Right kidney (tissue), 1 donor: ENCODE measurements around the gene RBFOX2.

ENCODE experiments used
- DNase-seq: peaks from one replicate; pipeline ENCODE4 v3.0.0-alpha.2; 2016

Gene RBFOX2

DNA sequence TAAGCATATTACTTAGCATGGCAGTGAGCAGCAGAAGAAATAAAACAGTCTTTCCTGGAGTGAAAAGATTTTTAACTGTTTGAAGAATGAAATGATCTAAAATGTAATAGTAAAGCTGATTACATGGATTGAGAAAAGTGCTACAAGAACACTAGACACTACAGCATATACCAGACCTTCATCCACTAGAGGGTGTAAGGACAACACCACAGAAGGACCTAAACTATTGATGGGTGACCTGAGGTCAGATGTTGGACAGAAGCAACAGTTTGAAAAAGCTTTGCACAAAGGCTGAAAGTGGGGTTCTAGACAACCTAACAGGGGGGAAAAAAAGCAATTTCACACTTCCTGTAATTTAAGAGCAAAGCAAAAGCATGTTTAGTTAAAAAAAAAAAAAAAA is 97.7 kb downstream of the RBFOX2 start:
- DNase-seq = peak; percentile 8

- DNase-seq = no peak
These were observed 100.3 kb downstream of the RBFOX2 start for GRCh38 chr22:35928285-35928798.

GRCh38 chr22:35923026-35923425 is 105.6 kb downstream of the RBFOX2 start:
- DNase-seq = no peak

- peak; percentile 29 for DNase-seq
These were observed 106.8 kb downstream of the RBFOX2 start for GRCh38 chr22:35921777-35922176.

GRCh38 chr22:35921044-35921443 is 107.6 kb downstream of the RBFOX2 start:
- no peak for DNase-seq

GRCh38 chr22:35919002-35919542 is 109.6 kb downstream of the RBFOX2 start:
- DNase-seq = no peak

DNA sequence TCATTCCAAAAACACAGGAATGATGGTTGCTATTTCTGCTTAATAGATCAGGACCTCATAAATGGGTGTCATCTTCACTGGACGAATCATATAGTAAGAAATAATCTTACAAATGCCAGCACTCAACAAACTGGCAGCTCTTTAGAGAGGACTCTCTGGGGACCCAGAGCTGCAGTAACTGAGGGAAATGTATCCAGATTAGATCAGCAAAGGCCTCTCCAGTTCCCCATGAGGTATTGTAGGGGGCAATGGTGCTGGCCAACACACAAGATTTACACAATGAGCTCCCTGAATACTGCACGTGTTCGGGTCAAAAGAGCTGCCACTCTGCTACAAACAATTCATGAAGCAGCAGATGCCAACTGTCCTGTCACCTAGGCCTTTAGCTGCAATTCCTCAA is 110.2 kb downstream of the RBFOX2 start:
- DNase-seq = no peak

GRCh38 chr22:35917651-35918050 is 111.0 kb downstream of the RBFOX2 start:
- no peak for DNase-seq

GRCh38 chr22:35915477-35916013 is 113.1 kb downstream of the RBFOX2 start:
- DNase-seq = peak; percentile 51

GRCh38 chr22:35914665-35915476 is 113.8 kb downstream of the RBFOX2 start:
- peak; percentile 72 for DNase-seq

GRCh38 chr22:35914357-35914664 is 114.3 kb downstream of the RBFOX2 start:
- peak; percentile 39 for DNase-seq

GRCh38 chr22:35913925-35914324 is 114.7 kb downstream of the RBFOX2 start:
- DNase-seq = no peak

- DNase-seq = no peak
These were observed 116.0 kb downstream of the RBFOX2 start for GRCh38 chr22:35912658-35913057.

GRCh38 chr22:35911877-35912276 is 116.7 kb downstream of the RBFOX2 start:
- DNase-seq = no peak

GRCh38 chr22:35910926-35911325 is 117.7 kb downstream of the RBFOX2 start:
- no peak for DNase-seq

- no peak for DNase-seq
These were observed 118.4 kb downstream of the RBFOX2 start for GRCh38 chr22:35910003-35910769.

- DNase-seq = no peak
These were observed 122.7 kb downstream of the RBFOX2 start for GRCh38 chr22:35905894-35906293.

DNA sequence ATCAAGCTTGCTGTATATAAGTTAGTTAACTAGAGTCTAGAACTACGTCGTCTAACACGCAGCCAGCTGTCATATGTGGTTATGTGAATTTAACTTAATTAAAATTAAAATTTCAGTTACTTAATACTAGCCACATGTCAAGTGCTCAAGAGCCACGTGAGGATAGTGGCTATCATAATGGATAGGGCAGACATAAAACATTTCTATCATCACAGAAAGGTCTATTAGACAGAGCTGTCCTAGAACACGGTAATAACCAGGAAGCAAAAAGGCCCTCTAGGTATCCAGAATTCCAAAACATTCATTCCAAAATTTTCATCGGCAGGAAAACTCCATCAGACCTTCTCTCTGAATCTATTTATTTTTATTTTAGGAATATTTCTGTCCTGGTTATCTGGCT is 123.9 kb downstream of the RBFOX2 start:
- DNase-seq = no peak

DNA sequence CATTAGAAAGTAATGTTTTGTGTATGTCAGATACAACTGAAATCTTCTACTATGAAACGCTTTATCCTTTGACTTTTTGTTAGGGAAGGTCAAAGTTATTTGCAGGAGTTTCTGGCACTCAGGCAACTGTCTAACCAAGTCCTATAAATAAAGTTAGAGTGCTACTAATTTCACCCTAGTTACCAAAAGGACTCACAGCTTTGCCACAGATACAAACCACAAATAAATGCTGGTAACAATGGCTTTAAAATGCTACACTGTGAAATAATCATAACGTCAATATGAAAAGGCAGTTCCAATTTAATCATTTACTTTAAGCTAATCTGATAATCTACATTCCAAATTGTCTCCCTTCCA is 124.3 kb downstream of the RBFOX2 start:
- DNase-seq = no peak

DNA sequence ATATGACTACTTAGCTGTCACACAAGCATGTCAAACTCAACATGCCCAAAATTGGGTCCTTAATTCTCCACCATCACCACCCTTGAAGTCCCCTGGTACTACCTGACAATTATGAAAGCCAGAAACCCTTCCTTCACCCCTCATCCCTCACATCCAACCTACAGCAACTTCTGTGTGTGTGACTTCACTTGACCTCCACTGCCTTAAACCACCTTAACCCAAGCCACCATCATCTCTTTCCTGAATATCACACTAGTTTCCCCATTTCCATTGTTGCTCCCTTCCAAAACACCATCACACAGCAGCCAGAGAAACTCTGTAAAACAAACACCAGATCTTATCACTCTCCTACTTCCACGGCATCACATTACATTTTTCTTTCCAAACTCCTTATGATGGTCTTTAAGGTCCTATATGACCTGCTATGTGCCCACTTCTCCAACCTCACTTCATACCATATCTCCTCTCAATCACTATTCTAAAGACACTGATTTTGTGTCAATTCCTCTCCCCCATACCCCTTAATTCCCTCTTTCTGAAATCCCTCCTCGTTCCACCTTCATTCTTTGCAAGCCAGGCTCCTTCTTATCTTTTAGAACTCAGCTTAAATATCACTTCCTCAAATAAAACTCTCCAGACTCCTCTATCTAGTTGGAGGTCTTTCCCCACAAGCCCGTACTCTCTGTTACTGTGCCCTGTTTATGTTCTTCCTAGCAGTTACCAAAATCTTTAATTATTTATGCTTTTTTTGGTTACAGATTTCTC is 124.9 kb downstream of the RBFOX2 start:
- DNase-seq = no peak

DNA sequence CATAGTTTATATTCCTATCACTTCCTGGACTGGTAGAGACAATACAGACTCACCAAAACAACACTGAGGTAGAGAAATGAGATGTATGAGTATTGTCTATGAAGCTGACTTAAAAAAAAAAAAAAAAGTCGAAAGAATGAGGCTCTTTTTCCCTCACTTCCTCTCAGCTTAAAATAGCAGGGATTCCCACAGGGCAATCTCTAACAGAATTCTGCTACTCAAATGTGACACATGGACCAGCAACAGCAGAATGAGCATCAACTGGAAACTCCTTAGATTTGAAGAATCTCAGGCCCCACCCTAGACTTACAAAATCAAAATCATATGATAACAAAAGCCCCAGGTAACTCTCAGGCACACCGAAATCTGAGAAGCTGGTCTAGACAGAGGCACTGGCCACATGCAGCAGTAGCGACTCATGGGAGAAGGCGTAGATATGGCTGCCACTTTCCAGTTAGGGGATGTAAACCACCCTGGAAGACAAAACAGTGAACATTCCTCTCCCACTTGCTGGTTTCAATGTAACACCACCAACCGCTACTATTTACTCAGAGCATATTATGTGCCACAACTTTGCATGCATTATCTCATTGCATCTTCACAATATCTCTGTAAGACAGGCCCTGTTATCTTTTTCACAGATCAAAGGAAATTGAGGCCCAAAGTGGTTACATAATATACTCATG is 128.0 kb downstream of the RBFOX2 start:
- no peak for DNase-seq

- no peak for DNase-seq
These were observed 128.9 kb downstream of the RBFOX2 start for GRCh38 chr22:35899736-35900135.
